NAMALWA (cell line): Measurements from ENCODE around the gene CDH4.

ENCODE experiments used
- DNase-seq: peaks from one replicate; pipeline ENCODE4 v3.0.0-alpha.2; 2015; ENCODE audit warnings: low spot score

The CDH4 gene

DNA sequence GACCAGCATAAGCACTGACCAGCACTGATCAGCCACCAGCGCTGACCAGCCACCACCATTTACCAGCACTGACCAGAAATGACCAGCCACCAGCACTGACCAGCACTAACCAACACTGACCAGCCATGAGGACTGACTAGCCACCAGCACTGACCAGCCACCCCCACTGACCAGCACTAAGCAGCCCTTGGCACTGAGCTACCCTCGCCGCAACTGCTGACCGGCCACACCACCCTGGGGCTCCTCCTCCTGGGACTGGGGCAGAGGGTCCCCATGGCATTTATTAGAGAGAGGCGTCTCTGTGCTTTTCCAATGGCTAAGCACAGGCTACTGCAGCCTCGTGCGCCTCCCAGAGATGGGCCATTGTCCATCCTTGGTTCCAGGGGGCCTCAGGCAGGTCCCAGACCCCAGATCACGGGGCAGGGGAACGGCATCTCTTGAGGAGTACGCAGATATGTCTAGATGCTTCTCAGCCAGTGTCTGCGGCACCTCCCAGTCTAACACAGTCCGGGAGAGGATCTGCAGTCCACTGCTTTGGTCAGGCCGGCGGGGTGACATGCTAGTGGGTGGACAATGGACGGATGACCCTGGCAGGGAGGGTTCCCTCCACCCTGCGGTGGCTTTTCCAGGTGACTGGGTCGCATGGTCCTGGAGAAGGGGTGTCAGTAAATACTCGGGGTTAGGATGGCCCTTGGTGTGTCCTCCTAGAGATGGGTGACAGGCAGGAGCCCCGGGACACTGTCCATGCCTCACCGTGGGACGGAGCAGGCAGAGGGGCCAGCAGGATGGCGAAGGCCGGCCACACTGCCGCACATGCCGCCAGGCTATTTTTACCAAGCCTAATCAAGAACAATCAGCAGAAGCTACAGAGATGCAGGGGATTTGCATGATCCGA, 645.6 kb downstream of the CDH4 start:
- no peak for DNase-seq

DNA sequence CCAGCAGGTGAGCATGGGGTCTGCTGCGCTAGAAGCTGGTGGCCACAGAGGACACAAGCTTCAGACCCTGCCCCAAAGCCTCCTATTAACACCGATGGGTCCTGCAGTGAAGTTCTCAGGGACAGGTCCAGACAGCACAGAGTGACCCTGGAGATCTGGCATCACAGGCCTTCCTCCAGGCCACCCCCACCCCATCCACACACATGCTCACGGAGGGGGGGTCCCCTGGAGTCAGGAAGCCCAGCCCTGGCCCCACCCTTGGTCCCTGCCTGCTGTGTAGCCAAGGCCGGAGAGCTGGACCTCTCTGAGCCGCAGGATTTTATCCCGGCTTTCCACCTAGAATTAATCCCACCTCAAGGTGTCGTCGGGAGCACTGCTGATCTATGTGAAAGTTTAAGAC, 646.3 kb downstream of the CDH4 start:
- no peak for DNase-seq

DNA sequence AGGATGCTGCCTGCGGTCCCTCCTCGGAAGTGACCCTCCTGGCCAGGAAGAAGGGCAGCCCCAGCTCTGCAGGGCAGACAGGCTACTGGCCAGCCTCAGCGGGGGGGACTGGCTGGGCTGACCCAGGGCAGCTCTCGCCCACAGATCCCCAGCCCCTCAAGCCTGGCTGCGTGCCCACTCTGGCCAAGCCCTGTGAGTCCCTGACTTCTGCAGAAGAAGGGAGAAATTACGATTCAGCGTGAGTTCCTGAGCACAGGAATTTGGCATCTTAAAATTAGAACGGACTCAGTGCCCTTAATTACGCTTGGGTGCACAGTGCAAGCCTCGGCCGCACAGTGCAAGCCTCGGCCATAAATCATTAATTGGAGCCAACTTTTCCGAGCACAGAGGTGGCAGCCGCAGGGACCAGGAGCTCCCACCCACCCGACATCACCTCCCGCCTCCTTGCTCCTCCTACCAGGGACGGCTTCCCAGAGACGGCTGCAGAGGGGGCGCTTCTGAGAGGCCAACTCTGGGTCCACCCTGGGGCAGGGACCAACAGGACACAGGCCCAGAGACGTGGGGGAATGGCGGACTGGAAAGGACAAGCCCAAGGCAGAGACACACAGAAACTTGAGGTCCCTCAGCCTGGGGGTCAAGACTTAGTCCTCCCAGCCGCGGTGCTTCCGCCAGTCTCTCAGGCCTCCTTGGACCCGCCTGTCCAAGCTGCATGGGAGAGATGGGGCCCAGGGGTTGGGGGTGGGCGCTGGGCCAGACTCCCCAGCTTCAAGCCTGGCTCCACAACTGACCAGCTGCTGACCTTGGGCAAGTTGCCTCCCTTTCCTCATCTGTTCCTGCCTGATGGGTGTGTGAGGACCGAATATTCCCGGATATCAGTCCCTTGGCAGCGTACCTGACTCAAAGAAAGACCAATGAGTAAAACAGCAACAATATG, 648.2 kb downstream of the CDH4 start:
- DNase-seq, result no peak

DNA sequence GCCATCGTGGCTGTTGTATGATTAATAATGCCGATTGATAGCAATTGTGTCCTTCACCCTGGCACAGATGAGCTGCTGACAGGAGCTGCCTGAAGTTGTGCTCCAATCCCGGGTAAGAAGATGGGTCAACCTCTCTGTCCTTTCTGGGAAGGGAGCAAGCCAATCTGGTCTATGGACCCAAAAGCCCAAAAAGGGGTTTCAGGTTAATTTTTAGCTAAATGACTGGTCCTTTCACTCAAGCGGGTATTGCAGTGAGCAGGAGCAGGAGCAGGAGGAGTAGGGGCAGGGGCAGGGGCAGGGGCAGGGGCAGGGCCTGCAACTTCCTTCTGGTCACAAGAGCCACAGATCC, 648.9 kb downstream of the CDH4 start:
- DNase-seq, result no peak

DNA sequence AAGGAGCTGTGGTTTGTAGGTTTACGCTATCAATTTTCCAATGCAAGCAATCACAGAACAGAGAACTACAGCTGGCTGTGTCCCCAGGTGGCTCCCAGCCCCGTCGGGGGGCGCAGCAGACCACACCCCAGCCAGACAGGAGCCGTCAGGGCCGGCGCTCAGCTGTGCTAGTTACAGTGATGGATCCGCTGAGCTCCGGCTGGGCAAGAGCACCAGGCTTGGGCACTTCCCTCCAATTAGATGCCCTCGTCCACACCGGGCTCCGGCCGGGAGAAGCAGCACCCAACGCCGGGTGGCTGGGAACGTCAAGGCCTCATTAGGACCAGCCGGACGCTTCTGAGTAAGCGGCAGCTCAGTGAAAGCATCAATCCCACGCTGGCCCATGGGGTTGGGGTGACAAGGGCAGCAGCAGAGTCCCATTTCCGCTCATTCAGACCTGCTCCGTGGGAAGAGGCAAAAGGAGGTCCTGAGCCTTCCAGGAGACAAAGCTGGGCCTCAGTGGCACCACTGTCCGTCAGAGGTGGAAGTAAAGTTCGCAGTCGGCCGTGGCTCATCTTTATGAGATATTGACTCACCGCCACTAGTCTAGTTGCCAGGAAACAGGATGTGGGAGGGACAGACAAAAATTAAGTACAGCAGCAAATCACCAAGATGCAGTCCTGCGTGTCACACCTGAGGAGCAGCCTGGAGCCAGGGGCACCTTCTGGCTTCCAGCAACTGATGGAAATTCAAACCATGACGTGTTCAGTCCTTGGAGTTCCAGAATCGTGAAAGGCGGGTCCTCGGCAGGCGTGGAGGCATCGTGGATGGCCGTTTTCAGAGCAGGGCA, 649.5 kb downstream of the CDH4 start:
- DNase-seq, result no peak

DNA sequence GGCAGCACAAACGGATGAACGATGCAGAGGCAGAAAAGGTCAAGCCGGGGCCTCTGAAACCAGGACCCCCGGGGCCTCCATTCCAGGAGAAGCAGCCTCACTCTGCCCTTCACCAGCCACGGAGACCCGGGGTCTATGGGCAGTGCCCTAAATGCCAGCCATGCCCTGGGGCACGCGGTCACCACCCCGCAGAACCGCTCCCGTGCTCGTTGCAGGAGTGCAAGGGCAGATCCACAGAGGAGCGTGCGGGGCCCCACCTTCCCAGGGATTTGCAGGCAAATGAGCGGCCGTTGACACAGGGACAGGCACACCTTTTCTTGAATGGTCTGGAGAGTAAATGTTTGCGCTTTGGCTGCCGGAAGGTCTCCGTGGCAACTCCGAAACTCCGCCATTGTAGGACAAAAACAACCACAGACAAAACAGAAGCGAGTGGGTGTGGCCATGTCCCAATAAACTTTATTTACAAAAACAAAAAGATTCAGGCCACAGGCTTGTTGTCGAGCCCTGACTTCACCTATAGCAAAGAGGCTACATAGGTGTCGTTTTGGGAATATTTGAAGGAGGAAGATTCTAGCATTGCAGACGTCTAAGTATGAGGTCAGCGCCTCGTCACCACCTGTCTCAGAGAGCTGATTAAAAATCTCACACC, 650.3 kb downstream of the CDH4 start:
- DNase-seq, result no peak

DNA sequence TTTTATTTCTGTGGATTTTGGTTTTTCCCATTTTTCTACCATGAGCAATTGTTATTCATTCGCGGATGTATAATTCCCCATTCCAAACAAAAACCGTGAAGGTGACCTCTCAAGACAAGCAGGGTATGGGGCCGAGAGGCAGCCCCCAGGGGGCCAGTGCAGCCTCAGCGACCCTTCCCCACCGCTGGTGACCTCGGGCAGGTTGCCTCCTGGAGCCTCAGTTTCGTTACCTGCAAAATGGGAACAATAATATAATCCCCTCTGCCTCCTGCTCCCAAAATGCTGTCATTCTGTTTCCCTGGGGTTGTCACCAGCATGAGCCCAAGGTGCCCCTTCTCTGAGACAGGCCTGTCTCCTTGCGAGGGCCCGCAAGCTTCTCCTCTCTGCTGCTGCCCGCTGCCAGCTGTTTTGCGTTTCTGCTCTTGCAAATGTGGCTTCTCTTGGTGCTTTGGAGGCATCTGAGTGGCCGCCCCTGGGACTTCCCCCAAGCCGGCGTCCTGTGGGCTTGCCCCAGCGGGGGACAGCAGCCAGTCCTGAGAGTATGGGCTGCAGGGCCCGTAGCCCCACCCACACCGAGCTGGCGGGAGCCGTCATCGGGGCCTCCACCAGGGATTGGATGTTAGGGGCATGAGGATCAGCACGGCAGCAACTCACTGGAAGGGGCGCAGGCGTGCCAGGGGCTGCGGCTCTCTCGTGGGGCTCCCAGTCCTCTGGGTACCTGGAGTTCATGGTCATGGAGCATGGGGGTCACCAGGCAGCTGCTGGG, 651.7 kb downstream of the CDH4 start:
- no peak for DNase-seq

DNA sequence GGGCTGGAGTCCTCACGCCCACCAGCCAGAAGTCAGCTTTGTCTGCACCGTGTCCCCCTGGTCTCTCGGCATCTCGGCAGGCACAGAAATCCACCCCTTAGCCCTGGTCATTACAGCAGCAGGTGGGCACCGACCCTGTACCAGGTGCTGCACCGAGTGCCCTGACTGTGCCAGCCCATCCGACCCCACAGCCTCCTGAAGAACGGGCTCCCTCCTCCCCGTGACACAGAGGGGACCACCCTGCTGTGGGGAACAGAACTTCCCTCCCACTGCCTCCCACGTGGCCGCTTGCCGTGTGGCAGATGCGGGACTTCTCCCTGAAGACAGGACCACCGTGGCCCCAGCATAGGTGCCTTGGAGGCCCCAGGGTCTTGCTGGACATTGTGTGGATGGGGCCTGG, 652.4 kb downstream of the CDH4 start:
- no peak for DNase-seq

DNA sequence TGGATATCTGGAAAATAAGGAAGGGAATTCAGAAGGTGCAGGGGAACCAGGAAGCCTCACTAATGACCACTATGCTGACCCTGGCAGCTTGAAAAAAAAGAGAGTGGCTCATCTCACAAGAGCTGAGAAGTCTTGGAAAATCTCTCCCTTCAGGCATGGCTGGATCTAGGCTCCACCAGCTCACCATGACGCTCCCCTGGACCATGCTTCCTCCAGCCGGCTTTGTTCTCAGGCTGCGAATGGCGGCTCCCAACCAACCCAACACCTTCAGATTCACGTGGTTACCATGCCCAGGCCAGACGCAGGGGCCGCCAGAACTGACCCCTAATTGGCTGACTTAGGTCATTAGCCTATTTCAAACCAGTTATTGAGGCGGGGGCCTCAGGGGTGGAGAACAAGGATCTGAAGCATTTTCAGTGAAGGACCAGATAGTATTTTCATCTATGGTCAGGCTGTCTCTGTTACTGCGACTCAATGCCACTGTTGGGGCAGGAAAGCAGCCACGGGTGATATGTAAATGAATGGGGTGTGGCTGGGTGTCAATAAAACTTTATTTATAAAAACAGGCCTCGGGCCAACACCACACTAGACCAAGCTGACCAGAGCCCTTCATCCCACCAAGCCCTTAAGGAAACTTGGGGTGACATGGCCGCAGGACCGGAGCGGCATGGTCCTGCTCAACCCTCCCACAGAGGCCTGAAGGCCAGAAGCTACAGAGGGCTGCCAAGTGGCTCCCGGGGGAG, 653.9 kb downstream of the CDH4 start:
- DNase-seq, result no peak

DNA sequence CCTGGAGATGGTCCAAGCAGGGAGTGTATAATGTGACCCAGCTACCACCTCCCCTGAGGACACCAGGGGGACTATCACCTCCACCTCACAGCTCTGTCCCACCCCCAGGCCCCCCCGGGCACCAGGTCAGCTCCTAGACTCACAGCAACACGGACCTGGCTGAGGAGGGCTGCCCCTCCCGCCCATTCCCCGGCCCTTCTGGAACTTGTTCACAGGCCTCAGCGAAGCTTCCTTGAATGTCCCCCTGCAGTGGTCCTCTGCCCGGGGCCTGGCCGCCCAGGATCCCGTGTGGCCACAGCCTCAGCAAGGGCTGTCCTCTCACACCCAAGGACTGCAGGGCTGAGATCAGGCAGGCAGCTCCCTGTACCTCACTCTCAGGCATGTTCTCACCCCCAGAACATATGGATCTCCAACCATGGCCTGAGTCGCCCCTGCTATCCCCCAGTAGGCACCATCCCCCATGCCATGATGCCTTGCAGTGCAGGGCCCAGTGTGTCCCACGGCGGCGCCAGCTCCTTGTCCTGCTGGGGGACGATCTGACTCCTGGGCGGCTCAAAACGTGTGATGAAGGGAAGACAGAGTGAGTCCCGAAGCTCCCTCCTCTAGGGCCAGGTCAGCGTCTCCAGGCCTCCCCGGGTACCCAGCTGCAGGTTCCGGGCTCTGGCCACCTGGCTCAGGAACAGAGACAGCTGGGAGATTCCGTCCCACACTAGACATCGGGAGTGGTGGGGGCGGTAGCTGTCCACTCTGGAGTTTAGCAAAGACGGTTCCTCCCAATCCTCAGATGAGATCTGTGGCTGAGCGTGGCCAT, 655.2 kb downstream of the CDH4 start:
- DNase-seq, result no peak

DNA sequence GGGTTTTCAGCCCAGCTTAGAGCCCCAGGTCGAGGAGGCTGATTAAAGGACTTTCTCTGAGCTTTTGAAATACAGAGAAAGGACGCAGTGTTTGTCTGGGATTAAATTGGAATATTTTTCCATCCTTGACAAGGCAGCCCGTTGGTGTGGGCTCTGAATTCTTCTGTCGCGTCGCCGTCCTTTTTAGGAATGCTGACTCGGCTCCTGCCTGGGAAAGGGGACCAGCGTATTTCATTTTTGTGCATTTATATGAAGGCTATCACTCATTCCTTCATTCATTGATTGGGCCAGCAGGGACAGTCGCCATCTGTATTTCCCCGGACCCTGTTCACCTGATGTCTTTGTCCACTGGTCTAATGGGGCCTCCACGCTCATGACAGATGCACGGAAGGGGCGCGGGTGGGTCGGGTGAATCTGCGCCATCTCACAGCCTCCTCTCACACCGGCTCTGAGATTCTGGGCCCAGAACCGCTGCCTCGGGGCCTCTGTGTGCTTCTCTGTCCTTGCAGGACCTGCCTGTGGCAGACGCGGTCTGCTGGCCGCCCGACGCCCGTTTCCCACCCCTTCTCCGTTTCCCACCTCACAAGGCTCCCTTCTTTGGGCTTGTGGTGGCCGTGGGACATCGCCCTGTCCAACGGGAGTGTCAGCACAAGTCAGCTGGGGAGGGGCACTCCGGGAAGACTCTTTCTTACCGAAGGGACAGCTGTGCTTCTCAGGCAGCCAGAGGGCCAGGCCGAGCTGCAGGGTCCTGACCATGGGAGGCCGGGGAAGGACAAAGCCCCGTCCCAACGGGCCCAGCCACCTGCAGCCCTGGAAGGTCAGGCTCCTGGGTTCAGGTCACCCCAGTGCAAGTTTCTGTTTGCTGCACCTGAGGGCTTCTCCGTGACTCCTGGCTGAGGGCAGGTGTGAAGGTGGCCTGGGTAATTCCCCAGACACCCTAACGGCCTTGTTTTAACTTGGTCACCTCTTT, 656.3 kb downstream of the CDH4 start:
- no peak for DNase-seq

DNA sequence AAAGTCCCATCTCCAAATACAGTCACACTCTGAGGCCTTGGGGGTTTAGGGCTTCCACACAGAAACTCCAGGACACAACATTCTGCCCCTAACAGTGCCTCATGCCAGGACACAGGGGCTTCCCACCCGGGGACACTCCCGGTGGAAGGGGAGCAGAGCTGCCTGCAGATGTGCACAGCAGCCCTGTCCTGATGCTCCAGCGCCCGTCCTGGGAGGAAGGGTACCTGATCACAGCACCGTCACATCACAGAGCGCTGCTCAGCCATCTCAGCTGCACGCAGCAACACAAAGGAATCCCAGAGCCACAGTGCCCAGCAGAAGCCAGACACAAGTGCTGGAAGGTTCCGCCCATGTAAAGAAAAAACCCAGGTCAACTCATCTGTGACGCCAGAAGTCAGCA, 657.0 kb downstream of the CDH4 start:
- no peak for DNase-seq

DNA sequence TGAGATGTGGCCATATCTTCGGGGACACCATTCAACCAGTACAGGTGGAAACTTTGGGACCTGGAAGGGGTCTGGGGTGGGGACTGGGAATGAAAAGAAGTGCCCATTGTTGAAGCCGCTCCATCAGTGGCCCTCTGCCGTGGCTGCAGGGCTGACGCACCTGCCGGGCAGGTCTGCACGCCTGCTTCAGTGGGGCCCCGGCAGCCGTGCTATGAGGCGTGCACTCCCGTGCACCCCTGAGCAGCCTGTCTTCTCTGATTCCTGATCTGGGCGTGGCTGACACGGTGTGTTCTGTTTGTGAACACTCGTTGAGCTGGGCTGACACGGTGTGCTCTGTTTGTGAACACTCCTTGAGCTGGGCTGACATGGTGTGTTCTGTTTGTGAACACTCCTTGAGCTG, 657.8 kb downstream of the CDH4 start:
- DNase-seq, result no peak

DNA sequence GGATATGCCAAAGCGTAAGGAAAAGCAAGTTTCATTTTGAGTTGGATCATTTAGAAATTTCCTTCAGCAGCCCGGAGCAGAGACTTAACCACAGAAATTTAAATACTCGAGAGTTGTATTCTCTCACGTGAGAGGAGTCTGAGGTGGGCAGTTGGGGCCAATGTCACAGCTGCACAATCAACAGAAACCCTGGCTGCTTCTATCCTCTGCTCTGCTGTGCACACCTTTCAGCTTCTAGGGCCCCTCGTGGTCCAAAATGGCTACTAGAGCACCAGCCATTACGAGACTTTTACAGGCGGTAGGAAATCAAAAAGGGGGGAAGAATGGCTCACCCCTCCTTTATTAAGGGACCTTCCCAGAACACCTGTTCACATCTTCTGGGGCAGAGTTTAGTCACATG, 659.8 kb downstream of the CDH4 start:
- no peak for DNase-seq

DNA sequence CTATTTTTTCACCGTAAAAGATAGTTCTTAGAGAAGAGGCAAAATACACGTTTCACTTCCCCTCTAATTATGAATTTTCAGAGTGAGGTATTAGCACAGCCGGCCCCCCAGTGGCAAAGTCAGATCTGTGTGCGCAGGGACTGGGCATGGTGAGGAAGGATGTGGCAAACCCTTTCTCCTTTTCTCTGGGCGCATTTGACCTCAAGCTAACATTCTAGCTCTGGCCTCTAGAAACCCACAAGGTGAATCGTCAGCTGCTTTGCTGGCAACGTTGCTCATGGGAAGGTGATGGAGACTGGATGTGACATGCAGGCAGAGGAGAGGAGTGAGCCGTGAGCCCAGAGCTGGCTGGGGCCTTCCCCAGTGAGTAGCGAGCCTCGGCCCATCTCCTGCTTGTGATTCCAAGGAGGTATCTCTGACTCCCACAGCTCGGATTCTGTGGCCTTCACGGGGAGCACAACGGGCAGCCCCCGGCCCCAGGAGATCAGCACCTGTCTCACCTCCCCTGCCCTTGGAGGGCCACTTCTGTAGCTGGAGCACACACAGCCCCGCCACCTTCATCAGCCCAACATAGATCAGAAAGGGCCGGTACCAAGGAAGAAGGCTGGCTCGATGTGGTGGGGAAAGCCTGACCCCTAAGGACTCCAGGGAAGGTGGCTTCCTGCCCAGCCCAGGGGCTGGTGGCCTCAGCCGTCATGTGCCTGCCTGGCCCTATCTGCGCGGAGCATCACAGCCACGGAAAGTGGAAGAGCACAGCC, 660.8 kb downstream of the CDH4 start:
- no peak for DNase-seq

DNA sequence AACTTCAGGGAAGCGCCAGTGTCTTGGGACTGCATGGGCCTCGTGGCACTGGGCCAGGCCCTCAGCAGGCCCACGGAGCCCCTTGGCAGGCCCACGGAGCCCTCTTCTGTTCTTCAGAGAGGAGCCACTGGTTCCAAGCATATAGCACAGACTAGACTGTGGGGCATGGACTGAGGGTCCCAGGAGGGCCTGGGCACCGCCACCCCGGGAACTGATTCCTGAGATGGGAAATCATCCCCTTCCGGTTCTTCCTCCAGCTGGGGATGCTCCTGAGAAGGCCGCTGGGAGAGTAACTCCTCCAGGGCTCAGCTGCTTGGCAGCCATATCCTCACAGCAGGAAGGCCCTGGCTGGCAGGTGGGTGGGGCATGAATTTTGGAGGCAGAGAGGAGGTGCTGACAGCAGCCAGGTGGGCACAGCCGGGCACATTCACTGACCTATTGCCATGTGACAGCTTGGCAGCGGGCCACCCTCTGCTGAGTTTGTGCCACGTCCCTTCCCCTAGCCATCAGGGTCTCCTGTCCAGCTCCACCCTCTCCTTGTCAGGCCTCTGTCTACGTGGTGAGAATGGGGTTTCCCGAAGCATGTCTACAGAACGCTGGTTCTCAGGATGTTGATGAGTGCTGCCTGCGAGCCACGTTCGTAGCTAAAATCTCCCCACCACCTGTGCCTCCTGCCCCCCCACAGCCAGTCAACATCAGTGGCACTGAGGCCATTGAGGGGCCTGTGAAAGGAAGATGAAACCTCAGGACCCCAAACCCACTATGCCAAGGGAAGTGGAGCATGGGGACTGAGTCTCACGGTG, 661.6 kb downstream of the CDH4 start:
- DNase-seq, result no peak

DNA sequence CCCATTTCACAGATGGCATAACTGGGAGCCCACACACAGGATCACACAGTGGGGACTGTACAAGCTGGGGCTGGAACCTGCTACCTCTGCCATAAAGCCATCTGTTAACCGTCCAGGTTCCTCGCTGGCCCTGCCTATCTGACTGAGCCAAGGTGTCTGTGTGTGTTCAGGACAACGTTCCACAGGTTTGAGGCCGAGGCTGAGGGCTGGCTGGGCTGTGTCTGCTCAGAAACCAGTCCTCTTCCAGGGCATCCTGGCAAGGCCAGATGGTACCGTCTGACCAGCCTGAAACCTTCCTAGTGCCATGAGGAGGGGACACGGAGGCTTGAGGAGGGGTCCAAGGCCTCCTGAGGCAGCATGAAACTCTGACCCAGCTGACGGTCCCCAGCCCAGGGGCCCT, 663.0 kb downstream of the CDH4 start:
- no peak for DNase-seq
